Panc1 (cell line): ENCODE measurements around the gene CHD6. TPM values are rescaled to one million over a fixed set of nuclear protein-coding genes. Genes with fewer than 3 reads are reported as not detected.

ENCODE experiments used
- ATAC-seq: fragments of 200-7000 bp; cut with Tn5 transposase; 2 replicates; pipeline ENCODE4 v1.9.1; 2020; ENCODE audit warnings: mild to moderate bottlenecking, moderate library complexity
- BruUV-seq: library from RNA; stranded (reverse); fragments of 400-500 nt; replicated peaks from 2 replicates; lab custom pipeline; 2021; lab: Mats Ljungman, UMichigan
- CTCF ChIA-PET: fragments of 300-600 bp; sonication (Branson Sonifier 250); formaldehyde crosslinking; loops from one replicate; lab custom pipeline; 2022; ENCODE audit warnings: antibody characterized with exemption; lab: Charles Lee
- POLR2A ChIA-PET: fragments of 300-600 bp; sonication (Branson Sonifier 250); formaldehyde crosslinking; loops from one replicate; lab custom pipeline; 2022; ENCODE audit warnings: antibody characterized with exemption; lab: Charles Lee
- DNase-seq: peaks from one replicate; pipeline ENCODE4 v3.0.0-alpha.2; 2010; ENCODE audit warnings: low read depth, low spot score
- H3K27ac ChIP-seq: 2 replicates; pipeline ENCODE4 v1.5.1; 2011; ENCODE audit warnings: mild to moderate bottlenecking, low read length, inconsistent platforms
- H3K27me3 ChIP-seq: fragments of 200-500 bp; sonication (Bioruptor generic); 2 replicates; pipeline ENCODE4 v1.6.0; 2014; ENCODE audit warnings: low read length, inconsistent platforms; ENCODE audit not compliant: control insufficient read depth, insufficient read depth
- H3K36me3 ChIP-seq: fragments of 200-500 bp; sonication (Bioruptor generic); 2 replicates; pipeline ENCODE4 v1.5.1; 2014; ENCODE audit warnings: inconsistent platforms, mild to moderate bottlenecking, low read length, moderate library complexity; ENCODE audit not compliant: control insufficient read depth, insufficient read depth
- H3K4me1 ChIP-seq: 2 replicates; pipeline ENCODE4 v1.5.1; 2011; ENCODE audit warnings: inconsistent platforms, mild to moderate bottlenecking, low read length, moderate library complexity; ENCODE audit not compliant: control insufficient read depth, insufficient read depth
- H3K4me3 ChIP-seq, 2 experiments: 2 replicates each; pipeline ENCODE4 v1.5.1; 2011 to 2012; ENCODE audit warnings: low read depth in 2 of 2, low read length in 2 of 2, mild to moderate bottlenecking in 2 of 2, inconsistent platforms in 1 of 2, moderate library complexity in 1 of 2
- H3K9me3 ChIP-seq: fragments of 200-500 bp; sonication (Bioruptor generic); 2 replicates; pipeline ENCODE4 v1.5.1; 2014; ENCODE audit warnings: low read depth, mild to moderate bottlenecking, inconsistent platforms, low read length, moderate library complexity; ENCODE audit not compliant: control insufficient read depth, insufficient read depth
- POLR2AphosphoS5 ChIP-seq: IDR thresholded peaks from 2 replicates; pipeline ENCODE4 v1.6.1; 2012; ENCODE audit warnings: mild to moderate bottlenecking, low read depth, low read length, moderate library complexity
- REST ChIP-seq, 2 experiments: IDR thresholded peaks; 2 replicates each; pipeline ENCODE4 v1.6.1; 2011 to 2012; ENCODE audit warnings: low read depth in 2 of 2, control low read depth in 1 of 2, low read length in 1 of 2, mild to moderate bottlenecking in 1 of 2, moderate library complexity in 1 of 2; ENCODE audit not compliant: insufficient read depth in 1 of 2
- SIN3A ChIP-seq: IDR thresholded peaks from 2 replicates; pipeline ENCODE4 v1.6.1; 2012; ENCODE audit warnings: low read depth, mild to moderate bottlenecking, low read length, moderate library complexity, borderline replicate concordance; ENCODE audit not compliant: insufficient read depth
- TCF7L2 ChIP-seq: IDR thresholded peaks from 2 replicates; pipeline ENCODE4 v1.6.1; 2011; ENCODE audit warnings: mild to moderate bottlenecking, low read depth, low read length, inconsistent platforms
- in situ Hi-C: cut with HindIII; loops from 2 replicates; pipeline ENCODE4 v1.10.0; 2016; ENCODE audit warnings: low sequenced_read_pairs, low pct_unique_long_range_greater_than_20kb
- intact Hi-C: fragments of 100-400 bp; cut with micrococcal nuclease; formaldehyde crosslinking; loops from one replicate; pipeline ENCODE4 v1.10.0; 2022; ENCODE audit not compliant: unreplicated experiment
- total RNA-seq: library from RNA; stranded (reverse); gene quantifications from one replicate; pipeline ENCODE4 v1.2.1, GENCODE V29; 2021; ENCODE audit not compliant: unreplicated experiment
- TF ChIP-seq, protein P1 (sequence below): fragments of 450-650 bp; IDR thresholded peaks from 2 replicates; pipeline ENCODE4 v1.5.1; 2017; ENCODE audit warnings: mild to moderate bottlenecking

The CHD6 gene
- total RNA-seq, 1 experiment from 2014 or later = 21.3 TPM

GRCh38 chr20:41447006-41447405 is 171.2 kb downstream of the CHD6 start:
- DNase-seq (no peak), ATAC-seq (no peak)
- BruUV-seq = no TSS peak
- H3K9me3 ChIP-seq = no peaks in the 10 kb centered on the region
- POLR2A ChIA-PET = no interaction called here
- no peak overlapping the region for H3K4me3 ChIP-seq
- TF ChIP-seq TCF7L2 (no peak), POLR2AphosphoS5 (no peak), REST (IDR thresholded peaks at IDR 0.05; ENCODE audit: insufficient read depth in 1 of 2, low read depth in 2 of 2, low read length in 1 of 2) (no peak), SIN3A (no peak)
- TF ChIP-seq, protein P1, sequence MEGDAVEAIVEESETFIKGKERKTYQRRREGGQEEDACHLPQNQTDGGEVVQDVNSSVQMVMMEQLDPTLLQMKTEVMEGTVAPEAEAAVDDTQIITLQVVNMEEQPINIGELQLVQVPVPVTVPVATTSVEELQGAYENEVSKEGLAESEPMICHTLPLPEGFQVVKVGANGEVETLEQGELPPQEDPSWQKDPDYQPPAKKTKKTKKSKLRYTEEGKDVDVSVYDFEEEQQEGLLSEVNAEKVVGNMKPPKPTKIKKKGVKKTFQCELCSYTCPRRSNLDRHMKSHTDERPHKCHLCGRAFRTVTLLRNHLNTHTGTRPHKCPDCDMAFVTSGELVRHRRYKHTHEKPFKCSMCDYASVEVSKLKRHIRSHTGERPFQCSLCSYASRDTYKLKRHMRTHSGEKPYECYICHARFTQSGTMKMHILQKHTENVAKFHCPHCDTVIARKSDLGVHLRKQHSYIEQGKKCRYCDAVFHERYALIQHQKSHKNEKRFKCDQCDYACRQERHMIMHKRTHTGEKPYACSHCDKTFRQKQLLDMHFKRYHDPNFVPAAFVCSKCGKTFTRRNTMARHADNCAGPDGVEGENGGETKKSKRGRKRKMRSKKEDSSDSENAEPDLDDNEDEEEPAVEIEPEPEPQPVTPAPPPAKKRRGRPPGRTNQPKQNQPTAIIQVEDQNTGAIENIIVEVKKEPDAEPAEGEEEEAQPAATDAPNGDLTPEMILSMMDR = no peak
- H3K27me3 ChIP-seq = no peaks in the 10 kb centered on the region
- no peaks in the 10 kb centered on the region for H3K4me1 ChIP-seq
- in situ Hi-C loops (no loop called here), intact Hi-C loops (no loop called here)
- no peaks in the 10 kb centered on the region for H3K36me3 ChIP-seq
- CTCF ChIA-PET = no interaction called here
- no peak overlapping the region for H3K27ac ChIP-seq

DNA sequence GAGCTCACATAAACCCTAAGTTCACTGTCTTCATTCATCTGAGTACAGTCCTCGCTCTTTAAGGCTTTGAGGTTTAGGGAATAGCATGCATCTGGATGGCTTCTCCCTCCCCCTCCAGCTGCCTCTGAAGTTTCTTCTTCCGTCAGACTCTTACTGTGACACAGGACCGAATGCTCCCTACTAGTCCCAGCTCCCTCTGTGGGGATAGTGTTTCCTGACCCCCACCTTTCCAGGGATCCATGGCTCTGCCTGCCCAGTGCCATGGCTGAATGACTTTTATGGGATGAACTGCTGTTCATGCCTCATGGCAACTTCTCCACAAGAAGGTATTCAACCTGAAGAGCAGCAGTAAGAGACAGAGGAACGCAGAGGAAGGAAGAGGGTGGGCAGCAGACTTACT is 171.7 kb downstream of the CHD6 start:
- CTCF ChIA-PET = no interaction called here
- Histone ChIP-seq H3K9me3 (no peaks in the 10 kb centered on the region), H3K4me1 (no peaks in the 10 kb centered on the region), H3K27ac (no peak overlapping the region), H3K36me3 (no peaks in the 10 kb centered on the region), H3K27me3 (no peaks in the 10 kb centered on the region), H3K4me3 (no peak overlapping the region)
- intact Hi-C loops (no loop called here), in situ Hi-C loops (no loop called here)
- DNase-seq = no peak
- no peak for TF ChIP-seq TCF7L2
- POLR2A ChIA-PET = no interaction called here
- ATAC-seq = no peak
- no TSS peak for BruUV-seq

- Histone ChIP-seq H3K27ac (no peak overlapping the region), H3K9me3 (no peaks in the 10 kb centered on the region), H3K36me3 (no peaks in the 10 kb centered on the region), H3K4me3 (no peak overlapping the region), H3K4me1 (no peaks in the 10 kb centered on the region), H3K27me3 (no peaks in the 10 kb centered on the region)
- BruUV-seq = no TSS peak
- no peak for TF ChIP-seq REST (IDR thresholded peaks at IDR 0.05; ENCODE audit: insufficient read depth in 1 of 2, low read depth in 2 of 2, low read length in 1 of 2)
- TF ChIP-seq, protein P1 = no peak
- TF ChIP-seq TCF7L2 = no peak
- TF ChIP-seq POLR2AphosphoS5 = no peak
- TF ChIP-seq SIN3A = no peak
- ATAC-seq = no peak
- ChIA-PET CTCF (no interaction called here), POLR2A (no interaction called here)
- intact Hi-C loops = no loop called here
- in situ Hi-C loops = no loop called here
- no peak for DNase-seq
Measured at GRCh38 chr20:41444821-41445220, 173.4 kb downstream of the CHD6 start.
